ENCODE measurements around the gene STYXL1.

Gene STYXL1

GRCh38 chr7:75994388-75995051 lies 53.3 kb downstream of the STYXL1 start, which contains the start of gene TMEM120A:
TSS of gene TMEM120A (minus strand) at chr7:75994595. CDS start at chr7:75994570, 25 bp downstream.
- peak; percentile 84 to 96 (median 92) for DNase-seq (ENCODE audit: low read depth in 2 of 3, low spot score in 1 of 3)

GRCh38 chr7:75993689-75994387 lies 54.0 kb downstream of the STYXL1 start:
- DNase-seq (ENCODE audit: low read depth in 2 of 3, low spot score in 1 of 3): no peak

GRCh38 chr7:75992083-75992755 lies 55.6 kb downstream of the STYXL1 start:
- DNase-seq (ENCODE audit: low read depth in 2 of 3, low spot score in 1 of 3): no peak

GRCh38 chr7:75991531-75992082 lies 56.2 kb downstream of the STYXL1 start:
- no peak for DNase-seq (ENCODE audit: low read depth in 2 of 3, low spot score in 1 of 3)

GRCh38 chr7:75989500-75990388 lies 58.1 kb downstream of the STYXL1 start:
- no peak for DNase-seq (ENCODE audit: low read depth in 2 of 3, low spot score in 1 of 3)

GRCh38 chr7:75988568-75989499 lies 59.0 kb downstream of the STYXL1 start:
- no peak for DNase-seq (ENCODE audit: low read depth in 2 of 3, low spot score in 1 of 3)

- no peak for DNase-seq (ENCODE audit: low read depth in 2 of 3, low spot score in 1 of 3)
Observed at GRCh38 chr7:75987805-75988567, 59.8 kb downstream of the STYXL1 start.

- DNase-seq (ENCODE audit: low read depth in 2 of 3, low spot score in 1 of 3): no peak
Observed at GRCh38 chr7:75987026-75987804, 60.6 kb downstream of the STYXL1 start.

- DNase-seq (ENCODE audit: low read depth in 2 of 3, low spot score in 1 of 3): no peak
Observed at GRCh38 chr7:75986147-75986781, 61.5 kb downstream of the STYXL1 start.

GRCh38 chr7:75985518-75986146 lies 62.2 kb downstream of the STYXL1 start:
- DNase-seq (ENCODE audit: low read depth in 2 of 3, low spot score in 1 of 3): no peak

- no peak for DNase-seq (ENCODE audit: low read depth in 2 of 3, low spot score in 1 of 3)
Observed at GRCh38 chr7:75985009-75985517, 62.7 kb downstream of the STYXL1 start.

GRCh38 chr7:75984130-75985008 lies 63.4 kb downstream of the STYXL1 start:
- DNase-seq (ENCODE audit: low read depth in 2 of 3, low spot score in 1 of 3): no peak

- DNase-seq (ENCODE audit: low read depth in 2 of 3, low spot score in 1 of 3): no peak
Observed at GRCh38 chr7:75983471-75984129, 64.2 kb downstream of the STYXL1 start.

GRCh38 chr7:75982306-75983064 lies 65.3 kb downstream of the STYXL1 start:
- no peak for DNase-seq (ENCODE audit: low read depth in 2 of 3, low spot score in 1 of 3)
